GM18868 (cell line): ENCODE results near the gene AURKB.
"Not testable (repeated sequence)": the region's sequence is repeated elsewhere in the genome, so short reads cannot be mapped to it uniquely, and the experiment has no call there.

Experiments
- ATAC-seq: cut with Tn5 transposase; IDR thresholded peaks from one replicate; pipeline ENCODE4 v1.9.1; 2021; ENCODE audit warnings: mild to moderate bottlenecking, moderate library complexity; ENCODE audit not compliant: unreplicated experiment

Gene AURKB

GRCh38 chr17:8225813-8226535 is 15.6 kb upstream of the AURKB start:
- no peak for ATAC-seq

GRCh38 chr17:8224891-8225812 is 14.8 kb upstream of the AURKB start:
- ATAC-seq: no peak

GRCh38 chr17:8223356-8224126 is 13.2 kb upstream of the AURKB start:
- ATAC-seq: no peak

- ATAC-seq: peak; percentile 30
Measured at GRCh38 chr17:8222630-8223355, 12.4 kb upstream of the AURKB start.

- ATAC-seq: no peak
Measured at GRCh38 chr17:8222380-8222629, 11.9 kb upstream of the AURKB start.

GRCh38 chr17:8221663-8222379 is 11.4 kb upstream of the AURKB start:
- ATAC-seq: peak; percentile 34

- peak; percentile 16 for ATAC-seq
Measured at GRCh38 chr17:8220783-8221662, 10.6 kb upstream of the AURKB start.

- not testable (repeated sequence) for ATAC-seq
Measured at GRCh38 chr17:8214000-8214399, 3.6 kb upstream of the AURKB start.

- no peak for ATAC-seq
Measured at GRCh38 chr17:8212312-8213180, 2.2 kb upstream of the AURKB start.

- peak; percentile 24 for ATAC-seq
Measured at GRCh38 chr17:8210761-8211458, 535 bp upstream of the AURKB start.

- no peak for ATAC-seq
Measured at GRCh38 chr17:8206536-8206935, 3.8 kb downstream of the AURKB start.

GRCh38 chr17:8204761-8205555 is 5.4 kb downstream of the AURKB start:
- ATAC-seq: no peak

GRCh38 chr17:8192070-8192815 is 18.1 kb downstream of the AURKB start:
- ATAC-seq: peak; percentile 27

GRCh38 chr17:8190506-8190905 is 19.9 kb downstream of the AURKB start:
- no peak for ATAC-seq

- peak; percentile 56 for ATAC-seq
Measured at GRCh38 chr17:8189711-8190477, 20.5 kb downstream of the AURKB start, which contains the start of gene BORCS6. TSS of gene BORCS6 (minus strand) at chr17:8190180. CDS start at chr17:8190140, 40 bp downstream.
